Glomerular visceral epithelial cell (primary cell): ENCODE measurements around the gene NOSTRIN.
A peak's percentile ranks its signal among the peaks of the same experiment; 100 is the strongest.
"Not testable (repeated sequence)": the region's sequence is repeated elsewhere in the genome, so short reads cannot be mapped to it uniquely, and the experiment has no call there.

Experiments
- DNase-seq: peaks from one replicate; pipeline ENCODE4 v3.0.0-alpha.2; 2016; ENCODE audit errors: extremely low spot score

NOSTRIN gene, protein sequence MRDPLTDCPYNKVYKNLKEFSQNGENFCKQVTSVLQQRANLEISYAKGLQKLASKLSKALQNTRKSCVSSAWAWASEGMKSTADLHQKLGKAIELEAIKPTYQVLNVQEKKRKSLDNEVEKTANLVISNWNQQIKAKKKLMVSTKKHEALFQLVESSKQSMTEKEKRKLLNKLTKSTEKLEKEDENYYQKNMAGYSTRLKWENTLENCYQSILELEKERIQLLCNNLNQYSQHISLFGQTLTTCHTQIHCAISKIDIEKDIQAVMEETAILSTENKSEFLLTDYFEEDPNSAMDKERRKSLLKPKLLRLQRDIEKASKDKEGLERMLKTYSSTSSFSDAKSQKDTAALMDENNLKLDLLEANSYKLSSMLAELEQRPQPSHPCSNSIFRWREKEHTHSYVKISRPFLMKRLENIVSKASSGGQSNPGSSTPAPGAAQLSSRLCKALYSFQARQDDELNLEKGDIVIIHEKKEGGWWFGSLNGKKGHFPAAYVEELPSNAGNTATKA

DNA sequence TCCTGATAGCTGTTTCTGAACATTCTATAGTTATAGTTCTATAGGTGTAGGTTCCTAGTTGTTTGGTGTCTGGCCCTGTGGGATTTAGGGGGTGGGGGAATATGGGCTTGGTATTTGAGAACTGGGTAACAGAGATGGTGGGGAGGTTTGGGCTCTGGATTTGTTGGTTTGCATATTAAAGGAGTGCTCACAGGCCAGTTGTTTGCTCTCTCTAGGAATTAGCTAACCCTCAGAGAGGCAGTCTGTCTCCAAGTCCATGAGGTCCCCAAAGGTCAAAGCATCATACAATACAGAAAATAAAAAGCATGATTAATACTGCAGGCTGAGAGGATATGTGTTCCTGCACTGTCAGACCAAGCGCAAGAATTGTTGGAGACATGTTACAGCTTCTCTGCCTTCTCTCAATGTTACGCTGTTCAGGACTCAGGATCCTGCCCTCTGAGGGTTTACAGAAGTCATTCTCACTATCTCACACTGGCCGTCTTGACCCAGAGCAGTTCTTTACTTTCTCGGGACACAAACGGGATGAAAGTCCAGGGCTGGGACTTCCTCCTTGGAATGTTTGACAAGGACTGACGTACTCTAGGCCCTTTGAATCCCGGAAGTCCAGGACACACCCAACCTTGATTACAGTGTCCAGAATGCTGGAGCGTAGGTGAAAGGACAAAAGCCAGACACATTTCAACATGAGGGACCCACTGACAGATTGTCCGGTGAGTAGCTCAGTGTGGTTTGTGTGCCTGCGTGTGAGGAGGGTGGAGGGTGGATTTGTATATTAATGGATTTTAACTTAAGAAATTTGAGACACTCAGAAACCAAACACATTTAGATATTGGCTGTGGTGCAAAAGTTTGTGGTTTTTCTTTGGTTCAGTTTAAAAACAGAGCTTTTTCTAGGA lies at the start of gene NOSTRIN:
Gene NOSTRIN, plus strand, starts transcription at position 677 of the 898 bp plus-strand sequence. Its CDS starts 10 bp downstream, at position 687.
- peak; percentile 42 for DNase-seq

DNA sequence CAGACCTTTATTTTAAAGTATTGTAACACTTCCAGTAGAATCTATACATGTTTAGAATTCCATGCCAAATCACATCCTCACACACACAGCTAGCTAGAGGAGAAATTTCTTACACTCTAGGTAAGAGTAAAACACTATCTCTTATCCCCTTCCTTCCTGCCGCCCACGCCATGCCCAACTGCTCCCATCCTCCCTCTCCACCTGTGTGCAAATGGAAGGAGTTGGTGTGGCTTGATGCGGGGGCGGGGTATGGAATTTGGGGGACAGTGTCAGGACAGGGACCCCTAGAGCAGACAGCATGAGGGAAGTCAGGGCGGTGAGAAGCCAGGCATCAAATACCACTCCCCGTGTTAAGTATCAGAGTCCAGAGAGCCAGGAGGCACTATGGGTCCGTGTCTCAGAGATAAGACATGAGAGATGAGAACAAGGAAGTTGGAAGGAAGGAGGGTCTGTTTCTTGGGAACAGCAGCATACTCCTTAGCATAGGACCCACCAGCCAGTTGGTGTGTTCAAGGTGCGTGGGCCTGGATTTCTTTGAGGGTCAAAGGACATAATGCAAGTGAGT lies 48.6 kb upstream of the NOSTRIN start:
- no peak for DNase-seq

GRCh38 chr2:168757223-168757622 lies 45.2 kb upstream of the NOSTRIN start:
- no peak for DNase-seq

GRCh38 chr2:168758970-168759820 lies 43.2 kb upstream of the NOSTRIN start:
- peak; percentile 54 for DNase-seq

DNA sequence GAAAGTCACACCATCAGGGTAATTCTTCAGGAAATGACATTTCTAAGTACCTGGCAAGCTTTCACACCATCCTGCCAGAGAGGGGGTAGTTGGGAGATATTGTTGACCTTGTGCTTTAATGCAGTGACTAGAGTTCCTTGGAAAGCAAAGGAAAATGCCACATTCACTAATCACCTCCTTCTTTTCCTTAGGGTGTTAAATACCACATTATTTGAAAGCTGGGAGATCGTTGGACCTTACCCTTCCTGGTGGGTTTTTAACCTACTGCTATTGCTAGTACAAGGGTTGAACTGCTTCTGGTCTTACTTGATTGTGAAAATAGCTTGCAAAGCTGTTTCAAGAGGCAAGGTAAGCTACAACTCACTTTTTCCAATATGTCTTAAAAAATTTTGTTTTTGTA lies 37.0 kb upstream of the NOSTRIN start:
- no peak for DNase-seq

GRCh38 chr2:168766600-168766999 lies 35.8 kb upstream of the NOSTRIN start:
- DNase-seq, result no peak

DNA sequence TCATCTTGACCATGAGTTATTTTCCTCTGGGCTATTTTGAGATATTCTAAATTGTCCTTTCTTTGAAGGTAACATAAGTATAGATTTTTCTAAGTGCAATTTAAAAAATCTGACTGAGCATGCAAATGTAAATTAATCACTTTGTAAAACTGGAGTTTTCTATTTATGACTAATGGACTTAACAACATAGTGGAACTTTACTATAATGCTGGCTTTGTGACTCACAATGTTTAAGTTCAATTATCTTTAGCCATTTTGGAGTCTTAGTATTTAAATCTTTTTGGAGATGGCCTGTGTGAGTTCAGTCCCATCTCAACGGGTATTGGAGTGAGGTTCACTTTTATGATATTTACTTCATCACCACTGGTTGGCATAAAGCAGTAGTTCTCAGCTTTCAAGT lies 35.2 kb upstream of the NOSTRIN start:
- no peak for DNase-seq

DNA sequence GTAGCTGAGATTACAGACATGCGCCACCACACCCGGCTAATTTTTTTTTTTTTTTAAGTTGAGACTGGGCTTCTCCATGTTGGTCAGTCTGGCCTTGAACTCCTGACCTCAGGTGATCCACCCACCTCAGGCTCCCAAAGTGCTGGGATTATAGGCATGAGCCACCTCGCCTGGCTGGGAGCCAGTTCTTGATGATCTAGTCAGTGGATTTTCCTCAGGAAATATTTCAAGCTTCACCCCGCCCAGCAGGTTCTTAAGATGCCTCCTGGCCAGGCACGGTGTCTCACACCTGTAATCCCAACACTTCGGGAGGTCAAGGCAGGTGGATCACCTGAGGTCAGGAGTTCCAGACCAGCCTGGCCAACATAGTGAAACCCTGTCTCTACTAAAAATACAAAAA lies 34.1 kb upstream of the NOSTRIN start:
- not testable (repeated sequence) for DNase-seq

- DNase-seq, result no peak
Observed at GRCh38 chr2:168770796-168771195, 31.6 kb upstream of the NOSTRIN start.

GRCh38 chr2:168772704-168773103 lies 29.7 kb upstream of the NOSTRIN start:
- DNase-seq, result no peak

DNA sequence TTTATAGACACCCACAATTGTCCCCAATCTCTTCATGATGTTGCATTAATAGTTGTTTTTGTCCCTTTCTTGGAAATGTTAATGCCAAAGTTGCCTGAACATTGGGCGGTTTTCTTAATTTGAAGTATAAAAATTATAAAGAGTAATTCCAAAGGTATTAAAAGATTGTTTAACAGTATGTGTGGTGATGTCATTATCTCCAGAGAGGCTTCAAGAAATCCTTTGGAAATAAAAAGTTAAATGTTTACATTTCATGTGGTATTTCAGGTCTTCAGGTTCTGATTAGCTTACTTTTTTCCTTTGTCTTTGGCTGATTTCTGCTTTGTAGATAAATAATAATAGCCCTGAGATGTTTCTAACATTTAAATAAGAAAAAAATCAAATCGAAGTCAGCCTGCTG lies 29.3 kb upstream of the NOSTRIN start:
- no peak for DNase-seq

- DNase-seq, result peak; percentile 59
Observed at GRCh38 chr2:168773719-168774521, 28.5 kb upstream of the NOSTRIN start.

DNA sequence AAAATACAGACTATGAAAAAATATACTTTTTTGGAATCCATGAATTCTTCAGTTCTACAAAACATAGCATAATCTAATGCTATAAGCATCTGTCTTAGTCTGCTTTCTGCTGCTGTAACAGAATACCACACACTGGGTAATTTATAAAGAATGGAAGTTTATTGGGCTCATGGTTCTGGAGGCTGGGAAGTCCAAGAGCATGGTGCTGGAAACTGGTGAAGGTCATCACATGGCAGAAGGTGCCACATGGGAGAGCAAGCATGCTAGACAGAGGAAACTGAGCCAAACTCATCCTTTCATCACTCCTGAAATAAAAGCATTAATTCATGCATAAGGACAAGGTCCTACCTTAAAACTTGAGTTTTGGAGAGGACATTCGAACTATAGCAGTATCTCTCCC lies 26.6 kb upstream of the NOSTRIN start:
- no peak for DNase-seq

- DNase-seq, result peak; percentile 4
Observed at GRCh38 chr2:168780669-168781071, 21.8 kb upstream of the NOSTRIN start.

GRCh38 chr2:168781191-168781817 lies 21.1 kb upstream of the NOSTRIN start:
- no peak for DNase-seq

GRCh38 chr2:168782271-168782670 lies 20.2 kb upstream of the NOSTRIN start:
- no peak for DNase-seq

DNA sequence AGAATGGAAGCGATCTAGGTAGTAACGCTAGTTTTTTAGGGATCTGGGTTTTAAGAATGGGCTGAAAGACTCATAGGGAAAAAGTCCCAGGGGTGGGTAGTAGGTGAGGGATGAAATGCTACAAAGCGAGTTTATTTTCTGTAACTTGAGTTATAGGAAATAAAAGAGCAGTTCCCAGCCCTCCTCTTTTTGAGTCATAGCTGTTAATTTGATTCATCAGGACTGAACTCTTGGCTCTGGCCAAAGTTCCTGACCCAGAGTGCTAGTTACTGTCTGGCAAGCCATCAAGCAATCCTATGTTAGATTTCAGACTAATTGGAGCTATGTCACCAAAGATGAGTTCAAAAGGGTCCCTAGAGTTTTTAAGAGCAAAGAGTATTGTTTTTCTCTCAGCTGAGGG lies 17.4 kb upstream of the NOSTRIN start:
- no peak for DNase-seq

- no peak for DNase-seq
Observed at GRCh38 chr2:168787098-168787781, 15.2 kb upstream of the NOSTRIN start.

- no peak for DNase-seq
Observed at GRCh38 chr2:168787782-168788376, 14.6 kb upstream of the NOSTRIN start.
